HepG2 (cell line): Measurements from ENCODE around the gene BAZ1B. TPM values are rescaled to one million over a fixed set of nuclear protein-coding genes. Genes with fewer than 3 reads are reported as not detected.

Experiments used
- ATAC-seq: fragments of 200-7000 bp; cut with Tn5 transposase; 3 replicates; pipeline ENCODE4 v1.9.1; 2020; ENCODE audit warnings: mild to moderate bottlenecking, moderate library complexity
- BruUV-seq: library from RNA; stranded (reverse); fragments of 400-500 nt; replicated peaks from 2 replicates; lab custom pipeline; 2021; lab: Mats Ljungman, UMichigan
- CTCF ChIA-PET: fragments of 300-600 bp; formaldehyde crosslinking; extraction: SDS; loops from one replicate; lab custom pipeline; 2021; ENCODE audit warnings: low total read pairs, inconsistent platforms, low intra/inter-chr PET ratio; lab: Yijun Ruan, JAX
- POLR2A ChIA-PET: fragments of 350-600 bp; sonication (Branson Sonifier 250); formaldehyde crosslinking; loops from one replicate; lab custom pipeline; 2020; ENCODE audit warnings: antibody characterized with exemption, inconsistent platforms; lab: Yijun Ruan, JAX
- DNase-seq: peaks from one replicate; pipeline ENCODE4 v3.0.0-alpha.2; 2015; ENCODE audit warnings: low spot score
- FAIRE-seq: peaks from 3 replicates; lab custom pipeline; 2011; peaks lifted over from hg19 to GRCh38; lab: Jason Lieb, UNC
- H2AFZ ChIP-seq: one replicate; pipeline ENCODE4 v1.6.1; 2011; ENCODE audit warnings: low read length, inconsistent platforms
- H3K27ac ChIP-seq: fragments of 300-600 bp; 3 replicates; pipeline ENCODE4 v1.8.0; 2011; ENCODE audit warnings: mixed run types, mild to moderate bottlenecking, mixed read lengths, low read length, inconsistent platforms; ENCODE audit not compliant: insufficient read depth; ENCODE audit errors: extremely low read length
- H3K27me3 ChIP-seq, 2 experiments: fragments of 200-600 bp in 1 of 2; 2 replicates in 1 of 2; 3 replicates in 1 of 2; pipeline versions ENCODE4 v1.6.0 to v1.8.0; 2011; ENCODE audit warnings: low read length in 2 of 2, mild to moderate bottlenecking in 2 of 2, moderate library complexity in 2 of 2, inconsistent platforms in 1 of 2; ENCODE audit not compliant: insufficient read depth in 2 of 2, control insufficient read depth in 1 of 2
- H3K36me3 ChIP-seq, 2 experiments: fragments of 200-600 bp in 1 of 2; replicated peaks in 1 of 2; 2 replicates in 1 of 2; 3 replicates in 1 of 2; pipeline versions ENCODE4 v1.5.1 to v1.8.0; 2011; ENCODE audit warnings: low read length in 2 of 2, inconsistent platforms in 1 of 2; ENCODE audit not compliant: insufficient read depth in 2 of 2, control insufficient read depth in 1 of 2
- H3K4me1 ChIP-seq: 2 replicates; pipeline ENCODE4 v1.5.1; 2012; ENCODE audit warnings: low read length, inconsistent platforms; ENCODE audit not compliant: insufficient read depth
- H3K4me2 ChIP-seq: 2 replicates; pipeline ENCODE4 v1.6.0; 2011; ENCODE audit warnings: low read depth, low read length, inconsistent platforms
- H3K4me3 ChIP-seq, 3 experiments: fragments of 200-600 bp in 1 of 3; sonication (generic), shearing (Covaris generic) in 1 of 3; replicated peaks in 1 of 3; 2 replicates each; pipeline ENCODE4 v1.5.1; 2011 to 2016; ENCODE audit warnings: low read length in 3 of 3, inconsistent platforms in 2 of 3, low read depth in 2 of 3, mild to moderate bottlenecking in 2 of 3, control low read depth in 1 of 3, mixed read lengths in 1 of 3; ENCODE audit not compliant: insufficient read depth in 1 of 3
- H3K79me2 ChIP-seq: one replicate; pipeline ENCODE4 v1.6.1; 2011; ENCODE audit warnings: low read length, inconsistent platforms; ENCODE audit not compliant: insufficient read depth
- H3K9ac ChIP-seq: 2 replicates; pipeline ENCODE4 v1.6.0; 2011; ENCODE audit warnings: mild to moderate bottlenecking, low read depth, low read length, inconsistent platforms; ENCODE audit not compliant: insufficient read depth
- H3K9me3 ChIP-seq: 2 replicates; pipeline ENCODE4 v1.5.1; 2012; ENCODE audit warnings: mild to moderate bottlenecking, low read length
- H4K20me1 ChIP-seq: 2 replicates; pipeline ENCODE4 v1.6.0; 2011; ENCODE audit warnings: inconsistent platforms, mild to moderate bottlenecking, low read length, moderate library complexity; ENCODE audit not compliant: insufficient read depth
- BHLHE40 ChIP-seq: IDR thresholded peaks from 2 replicates; pipeline ENCODE4 v1.6.1; 2011; ENCODE audit warnings: low read length, improper control_type of control experiment
- FOSL2 ChIP-seq: sonication (generic); formaldehyde crosslinking; IDR thresholded peaks from 2 replicates; pipeline ENCODE4 v1.4.0; 2020; ENCODE audit warnings: missing genetic modification reagents
- FOXA1 ChIP-seq, 2 experiments: fragments of 450-650 bp in 1 of 2; sonication (generic) in 1 of 2; formaldehyde crosslinking in 1 of 2; IDR thresholded peaks; 2 replicates each; pipeline versions ENCODE4 v1.4.0 to v1.6.1; 2016 to 2020; ENCODE audit warnings: missing genetic modification reagents in 1 of 2
- GFI1 ChIP-seq: sonication (generic); formaldehyde crosslinking; IDR thresholded peaks from 2 replicates; pipeline ENCODE4 v1.5.0; 2020; ENCODE audit warnings: missing genetic modification reagents, mild to moderate bottlenecking, borderline replicate concordance
- HHEX ChIP-seq: IDR thresholded peaks from 2 replicates; pipeline ENCODE4 v1.6.1; 2016; ENCODE audit warnings: control low read depth
- JARID2 ChIP-seq: sonication (generic); formaldehyde crosslinking; IDR thresholded peaks from 2 replicates; pipeline ENCODE4 v1.8.1; 2023; ENCODE audit warnings: missing genetic modification reagents, inconsistent platforms; ENCODE audit not compliant: insufficient replicate concordance
- KDM1A ChIP-seq: IDR thresholded peaks from 2 replicates; pipeline ENCODE4 v1.6.1; 2016; ENCODE audit warnings: missing compliant biosample characterization
- KDM2A ChIP-seq: sonication (generic); formaldehyde crosslinking; IDR thresholded peaks from 2 replicates; pipeline ENCODE4 v1.4.0; 2020; ENCODE audit warnings: low read depth, missing genetic modification reagents, borderline replicate concordance
- NR2F1 ChIP-seq, 2 experiments: fragments of 450-650 bp in 1 of 2; formaldehyde crosslinking in 1 of 2; IDR thresholded peaks; 2 replicates each; pipeline versions ENCODE4 v1.5.0 to v1.6.1; 2016 to 2020; ENCODE audit warnings: mild to moderate bottlenecking in 1 of 2, missing compliant biosample characterization in 1 of 2, missing genetic modification reagents in 1 of 2, moderate library complexity in 1 of 2
- NR2F6 ChIP-seq, 2 experiments: IDR thresholded peaks; 2 replicates each; pipeline ENCODE4 v1.6.1; 2016; ENCODE audit warnings: antibody characterized with exemption in 1 of 2, mild to moderate bottlenecking in 1 of 2
- RCOR2 ChIP-seq: IDR thresholded peaks from 2 replicates; pipeline ENCODE4 v1.6.1; 2016; ENCODE audit warnings: missing biosample characterization, missing genetic modification reagents
- SP2 ChIP-seq: sonication (generic); formaldehyde crosslinking; IDR thresholded peaks from 2 replicates; pipeline ENCODE4 v1.5.1; 2020; ENCODE audit warnings: mild to moderate bottlenecking, missing genetic modification reagents
- SSRP1 ChIP-seq: IDR thresholded peaks from 2 replicates; pipeline ENCODE4 v1.6.1; 2016; ENCODE audit warnings: control low read depth
- ZBTB20 ChIP-seq: sonication (generic); formaldehyde crosslinking; IDR thresholded peaks from 2 replicates; pipeline ENCODE4 v1.8.1; 2023; ENCODE audit warnings: missing genetic modification reagents, low read depth, mild to moderate bottlenecking, borderline replicate concordance
- ZNF24 ChIP-seq: fragments of 450-650 bp; IDR thresholded peaks from 2 replicates; pipeline ENCODE4 v1.6.1; 2017; ENCODE audit warnings: antibody characterized with exemption, mild to moderate bottlenecking
- ZNF3 ChIP-seq: IDR thresholded peaks from 2 replicates; pipeline ENCODE4 v1.7.0; 2017; ENCODE audit warnings: inconsistent platforms
- ZNF589 ChIP-seq: sonication (generic); formaldehyde crosslinking; conservative IDR thresholded peaks from 2 replicates; pipeline ENCODE4 v1.8.0; 2022; ENCODE audit warnings: mild to moderate bottlenecking, moderate library complexity, missing genetic modification reagents
- ZNF629 ChIP-seq: sonication (generic); formaldehyde crosslinking; conservative IDR thresholded peaks from 2 replicates; pipeline ENCODE4 v1.5.0; 2020; ENCODE audit warnings: missing genetic modification reagents
- ZNF7 ChIP-seq: IDR thresholded peaks from 2 replicates; pipeline ENCODE4 v1.6.1; 2016; ENCODE audit warnings: missing biosample characterization, missing genetic modification reagents
- ZSCAN21 ChIP-seq: sonication (generic); formaldehyde crosslinking; IDR thresholded peaks from 2 replicates; pipeline ENCODE4 v1.8.0; 2022; ENCODE audit warnings: mild to moderate bottlenecking, missing genetic modification reagents, moderate library complexity, borderline replicate concordance
- WGBS: methylation state at CpG from one replicate; pipeline ENCODE4 v1.1.6; 2017; ENCODE audit warnings: low lambda C conversion rate; 5-methylcytosine and 5-hydroxymethylcytosine counted together
- in situ Hi-C: cut with HindIII; loops from 2 replicates; pipeline ENCODE4 v1.10.0; 2017; ENCODE audit warnings: low pct_unique_long_range_greater_than_20kb; ENCODE audit not compliant: extremely low pct_ligation_motif_present
- intact Hi-C: fragments of 100-400 bp; cut with micrococcal nuclease; formaldehyde crosslinking; loops from one replicate; pipeline ENCODE4 v1.10.0; 2022; ENCODE audit not compliant: unreplicated experiment
- polyA plus RNA-seq, 8 experiments: library from polyadenylated mRNA; depleted of rRNA in 3 of 8; stranded (reverse) in 7 of 8; unstranded in 1 of 8; fragments of >200 nt; fragmentation: Illumina TruSeq in 4 of 8; extraction: Trizol in 4 of 8; gene quantifications; 2 replicates each; pipeline versions ENCODE4 v1.2.1 to v1.2.3, GENCODE V29; 2011 to 2016; ENCODE audit warnings: low read depth in 4 of 8, missing spikeins in 1 of 8, mixed read lengths in 1 of 8; ENCODE audit not compliant: insufficient read depth in 1 of 8
- total RNA-seq, 5 experiments: library from RNA; depleted of rRNA; stranded (reverse); fragments of >200 nt; fragmentation: Illumina TruSeq; extraction: Trizol; gene quantifications; 2 replicates each; pipeline ENCODE4 v1.2.3, GENCODE V29; 2016; ENCODE audit warnings: low read depth in 1 of 5
- TF ChIP-seq, protein P1 (sequence below): sonication (generic); formaldehyde crosslinking; IDR thresholded peaks from 2 replicates; pipeline ENCODE4 v1.4.0; 2020; ENCODE audit warnings: mild to moderate bottlenecking, missing genetic modification reagents

BAZ1B gene
- total and polyA plus RNA-seq, 2 of the 13 experiments (the other 11 are each of a cell fraction or from before 2014, with no cell fraction given) = 18.6 to 69.4 TPM

DNA sequence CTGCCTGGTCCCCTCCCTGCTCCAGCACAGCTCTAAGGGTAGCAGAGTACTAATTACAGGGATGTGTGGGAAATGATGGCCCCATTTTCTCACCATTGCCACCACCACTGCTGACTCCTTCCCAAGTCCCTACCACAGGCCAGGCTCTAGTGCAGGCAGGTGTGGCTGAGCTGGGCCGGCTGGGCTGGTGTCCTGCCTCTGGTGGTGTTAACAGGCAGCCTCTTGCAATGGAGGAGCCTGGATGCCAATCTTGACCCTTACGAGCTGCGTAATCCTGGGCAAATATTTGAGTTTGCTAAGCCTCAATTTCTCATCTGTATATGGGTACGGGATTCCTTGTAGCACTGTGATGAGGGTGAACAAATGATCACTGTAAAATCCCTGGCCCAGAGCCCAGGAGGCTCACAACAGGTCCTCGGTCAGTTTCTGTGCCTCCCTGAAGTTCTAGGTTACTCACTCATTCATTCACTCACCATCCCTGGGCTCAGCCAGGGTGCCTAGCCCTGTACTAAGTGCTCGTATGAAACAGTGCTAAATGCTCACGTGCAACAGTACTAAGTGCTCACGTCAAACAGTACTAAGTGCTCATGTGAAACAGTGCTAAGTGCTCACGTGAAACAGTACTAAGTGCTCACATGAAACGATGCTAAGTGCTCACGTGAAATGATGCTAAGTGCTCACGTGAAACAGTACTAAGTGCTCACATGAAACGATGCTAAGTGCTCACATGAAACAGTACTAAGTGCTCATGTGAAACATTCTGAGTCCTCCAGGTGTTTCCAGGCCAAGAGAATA is 90.9 kb downstream of the BAZ1B start:
- Histone ChIP-seq H3K27ac (no peak overlapping the region), H3K9ac (no peak overlapping the region), H3K4me3 (no peak overlapping the region), H3K4me2 (peak overlapping the region; percentile 28), H4K20me1 (no peaks in the 10 kb centered on the region), H3K9me3 (no peaks in the 10 kb centered on the region), H3K4me1 (peaks cover 53% of the 10 kb centered on the region), H3K79me2 (no peaks in the 10 kb centered on the region), H3K36me3 (no peaks in the 10 kb centered on the region), H2AFZ (no peak overlapping the region), H3K27me3 (peaks cover 0 to 21% of the 10 kb centered on the region in 2 experiments; a peak in 3 of 5 replicates)
- TF ChIP-seq FOSL2 (CRISPR knock-in tag) (peak; percentile 45; the same call in 1 of the 2 replicates), SSRP1 (CRISPR knock-in tag) (no peak), BHLHE40 (peak; percentile 73), ZBTB20 (CRISPR knock-in tag) (no peak), ZNF24 (0 out of 2 replicates have a peak, but pooled peaks have one; percentile 17), ZNF3 (CRISPR knock-in tag) (peak; percentile 52; the same call in 1 of the 2 replicates), ZNF629 (CRISPR knock-in tag) (peak; percentile 87), KDM1A (CRISPR knock-in tag) (peak; percentile 40; the same call in 1 of the 2 replicates), NR2F6 (IDR thresholded peaks at IDR 0.05) (0 out of 2 replicates have a peak, but pooled peaks have one; percentile 8), NR2F6 (CRISPR knock-in tag; IDR thresholded peaks at IDR 0.05) (peak; percentile 47; the same call in 1 of the 2 replicates), ZNF7 (CRISPR knock-in tag) (peak; percentile 67), SP2 (CRISPR knock-in tag) (no peak), GFI1 (CRISPR knock-in tag) (no peak), NR2F1 (CRISPR knock-in tag; IDR thresholded peaks at IDR 0.05) (0 out of 4 replicates have a peak, but pooled peaks of 1 of the 2 experiments have one; percentile 27), FOXA1 (IDR thresholded peaks at IDR 0.05) (no peak), FOXA1 (CRISPR knock-in tag; IDR thresholded peaks at IDR 0.05) (peak; percentile 43; the same call in 1 of the 2 replicates), KDM2A (CRISPR knock-in tag) (0 out of 2 replicates have a peak, but pooled peaks have one; percentile 9), ZSCAN21 (peak; percentile 100), ZNF589 (CRISPR knock-in tag) (no peak), HHEX (CRISPR knock-in tag) (no peak), RCOR2 (CRISPR knock-in tag) (peak; percentile 58; the same call in 1 of the 2 replicates), JARID2 (CRISPR knock-in tag) (no peak)
- TF ChIP-seq, protein P1, sequence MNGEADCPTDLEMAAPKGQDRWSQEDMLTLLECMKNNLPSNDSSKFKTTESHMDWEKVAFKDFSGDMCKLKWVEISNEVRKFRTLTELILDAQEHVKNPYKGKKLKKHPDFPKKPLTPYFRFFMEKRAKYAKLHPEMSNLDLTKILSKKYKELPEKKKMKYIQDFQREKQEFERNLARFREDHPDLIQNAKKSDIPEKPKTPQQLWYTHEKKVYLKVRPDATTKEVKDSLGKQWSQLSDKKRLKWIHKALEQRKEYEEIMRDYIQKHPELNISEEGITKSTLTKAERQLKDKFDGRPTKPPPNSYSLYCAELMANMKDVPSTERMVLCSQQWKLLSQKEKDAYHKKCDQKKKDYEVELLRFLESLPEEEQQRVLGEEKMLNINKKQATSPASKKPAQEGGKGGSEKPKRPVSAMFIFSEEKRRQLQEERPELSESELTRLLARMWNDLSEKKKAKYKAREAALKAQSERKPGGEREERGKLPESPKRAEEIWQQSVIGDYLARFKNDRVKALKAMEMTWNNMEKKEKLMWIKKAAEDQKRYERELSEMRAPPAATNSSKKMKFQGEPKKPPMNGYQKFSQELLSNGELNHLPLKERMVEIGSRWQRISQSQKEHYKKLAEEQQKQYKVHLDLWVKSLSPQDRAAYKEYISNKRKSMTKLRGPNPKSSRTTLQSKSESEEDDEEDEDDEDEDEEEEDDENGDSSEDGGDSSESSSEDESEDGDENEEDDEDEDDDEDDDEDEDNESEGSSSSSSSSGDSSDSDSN (CRISPR knock-in tag) = peak; percentile 38; the same call in 1 of the 2 replicates
- FAIRE-seq (peak; percentile 85), DNase-seq (peak; percentile 52), ATAC-seq (peak; percentile 48)
- intact Hi-C loops = no loop called here
- POLR2A ChIA-PET = no interaction called here
- in situ Hi-C loops = no loop called here
- CTCF ChIA-PET = no interaction called here
- no TSS peak for BruUV-seq
- 8% methylated on average over 8 of the region's 13 CpGs for WGBS
